Midbrain (tissue), 1 donor: Measurements from ENCODE around the gene MCC.

Source experiments
- DNase-seq: peaks from one replicate; lab custom pipeline; 2025; lab: John Stamatoyannopoulos, UW

Gene MCC

DNA sequence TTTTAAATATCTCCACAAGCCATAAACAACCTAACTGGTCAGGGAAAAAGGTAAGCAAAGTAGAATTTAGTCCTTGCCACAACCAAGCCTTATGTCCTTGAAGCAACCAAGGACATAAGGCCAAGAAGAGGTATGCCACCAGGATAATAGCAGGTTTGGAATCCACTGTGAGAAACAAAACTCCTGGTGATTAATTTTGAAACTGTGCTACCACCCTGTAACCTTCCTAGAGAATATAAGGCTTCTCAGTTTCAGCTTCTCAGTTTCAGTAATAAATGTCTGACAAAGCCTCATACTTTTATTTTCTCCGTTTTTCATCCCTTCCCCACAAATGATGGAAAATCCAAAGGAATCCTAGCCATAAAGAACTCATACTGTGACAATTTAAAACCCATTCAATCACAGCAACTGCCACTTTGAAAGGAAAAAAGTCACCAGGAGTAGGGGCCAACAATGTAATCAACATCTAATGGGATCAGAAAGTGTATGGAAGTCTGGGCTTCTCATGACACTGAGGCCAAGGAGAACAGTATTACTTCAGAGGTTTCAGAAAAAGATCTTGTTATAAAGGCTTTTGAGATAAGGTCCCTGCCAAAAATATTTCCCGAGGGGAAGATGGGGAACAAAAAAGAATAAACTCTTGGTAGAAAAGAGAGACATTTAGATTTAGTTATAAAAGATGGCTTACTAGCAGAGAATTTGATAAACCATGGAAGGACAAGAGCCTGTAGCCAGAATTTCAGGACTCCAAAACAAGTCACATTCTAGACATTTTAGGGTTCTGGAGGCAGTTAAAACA, 242.6 kb downstream of the MCC start:
- DNase-seq: no peak

DNA sequence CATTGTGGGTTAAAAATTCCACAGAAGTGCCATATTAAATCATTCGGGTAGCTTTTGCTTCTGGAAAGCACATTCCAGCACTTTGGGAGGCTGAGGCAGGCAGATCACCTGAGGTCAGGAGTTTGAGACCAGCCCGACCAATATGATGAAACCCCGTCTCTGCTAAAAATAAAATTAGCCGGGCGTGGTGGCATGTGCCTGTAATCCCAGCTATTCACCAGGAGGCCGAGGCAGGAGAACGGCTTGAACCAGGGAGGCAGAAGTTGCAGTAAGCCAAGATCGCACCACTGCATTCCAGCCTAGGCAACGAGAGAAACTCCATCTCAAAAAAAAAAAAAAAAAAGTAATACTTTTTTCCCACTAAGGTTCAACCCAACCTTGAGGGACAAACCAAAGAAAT, 243.3 kb downstream of the MCC start:
- no peak for DNase-seq

DNA sequence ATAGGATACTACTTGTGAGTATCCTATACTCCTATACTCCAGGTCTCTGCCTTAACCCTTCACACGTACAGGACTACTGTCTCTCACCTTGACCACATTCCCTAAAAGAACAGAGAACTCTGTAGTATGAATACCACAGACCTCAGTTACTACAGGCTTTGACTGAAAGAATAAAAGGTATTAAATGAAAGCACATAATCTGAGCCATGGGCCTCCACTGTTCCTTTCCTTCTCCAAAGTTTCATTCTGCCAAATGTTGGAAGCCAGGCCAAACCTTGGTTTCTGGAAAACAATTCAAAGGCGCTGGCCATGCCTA, 244.9 kb downstream of the MCC start:
- DNase-seq: no peak

DNA sequence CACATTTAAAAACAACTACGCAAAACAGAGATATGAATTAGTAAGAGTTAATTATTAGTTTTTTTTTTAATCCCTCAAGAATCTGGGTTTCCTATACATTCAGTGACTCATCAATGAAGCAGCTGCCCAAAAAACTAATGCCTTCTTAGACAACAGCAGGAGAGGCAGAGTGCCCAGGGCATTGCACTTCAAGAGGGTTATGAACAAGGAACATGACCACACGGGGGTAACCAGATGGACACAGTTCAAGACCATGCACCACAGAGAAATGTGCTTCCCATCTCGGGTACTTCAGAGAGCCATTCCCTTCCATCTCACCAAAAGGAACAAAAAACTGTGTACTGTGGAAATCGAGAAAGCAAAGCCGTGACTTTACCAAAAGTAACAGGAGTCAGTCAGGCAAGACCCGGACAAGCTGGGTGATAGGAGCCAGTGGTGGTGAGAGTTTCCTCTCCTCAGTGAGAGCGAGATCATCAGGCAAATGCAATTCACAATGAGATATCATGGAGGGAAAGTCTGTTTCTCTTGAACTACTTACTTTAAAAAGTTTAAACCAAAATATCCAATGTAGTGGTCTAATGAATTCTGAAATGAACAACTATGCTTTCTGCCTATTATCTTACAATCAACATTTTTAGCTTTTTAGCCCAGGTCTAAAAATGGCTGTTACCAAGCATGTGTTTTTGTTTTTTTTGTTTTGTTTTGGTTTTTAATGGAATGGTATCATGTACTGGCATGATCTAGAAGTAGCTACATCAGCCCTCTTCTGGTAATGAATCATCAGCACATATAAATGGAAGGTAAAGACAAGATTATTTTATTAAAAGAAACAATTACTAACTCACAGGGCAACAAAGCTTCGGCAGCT, 245.5 kb downstream of the MCC start:
- no peak for DNase-seq

DNA sequence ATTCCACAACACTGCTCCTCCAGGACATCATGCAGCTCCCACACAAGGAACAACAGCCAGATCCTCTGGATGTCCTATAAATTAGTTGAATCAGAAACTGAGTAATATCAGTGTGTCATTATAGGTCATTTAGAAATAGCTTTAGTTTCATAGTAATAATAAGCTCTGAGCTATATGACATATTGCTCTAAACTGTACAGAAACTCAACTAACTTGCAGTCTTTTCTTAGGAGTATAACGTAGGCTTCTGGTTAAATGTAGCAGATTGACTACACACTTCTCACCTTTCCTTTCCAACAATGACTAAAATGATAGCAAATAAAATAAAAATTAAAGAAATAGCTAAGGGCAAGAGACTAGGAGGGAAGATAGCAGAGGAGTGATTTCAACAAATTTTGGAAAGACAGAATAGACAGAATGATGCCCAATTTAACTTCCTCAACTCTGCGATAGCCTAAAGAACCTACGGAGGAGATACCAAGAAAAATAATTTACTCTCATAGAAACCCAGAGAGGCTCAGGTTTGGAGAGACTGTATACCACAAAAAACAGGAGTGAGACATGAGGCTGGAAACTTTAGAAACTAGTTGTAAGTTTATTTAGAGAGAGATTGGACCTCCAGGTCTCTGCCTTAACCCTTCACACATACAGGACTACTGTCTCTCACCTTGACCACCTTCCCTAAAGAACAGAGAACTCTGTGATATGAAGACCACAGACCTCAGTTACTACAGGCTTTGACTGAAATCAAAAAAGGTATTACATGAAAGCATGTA, 247.1 kb downstream of the MCC start:
- DNase-seq: no peak

DNA sequence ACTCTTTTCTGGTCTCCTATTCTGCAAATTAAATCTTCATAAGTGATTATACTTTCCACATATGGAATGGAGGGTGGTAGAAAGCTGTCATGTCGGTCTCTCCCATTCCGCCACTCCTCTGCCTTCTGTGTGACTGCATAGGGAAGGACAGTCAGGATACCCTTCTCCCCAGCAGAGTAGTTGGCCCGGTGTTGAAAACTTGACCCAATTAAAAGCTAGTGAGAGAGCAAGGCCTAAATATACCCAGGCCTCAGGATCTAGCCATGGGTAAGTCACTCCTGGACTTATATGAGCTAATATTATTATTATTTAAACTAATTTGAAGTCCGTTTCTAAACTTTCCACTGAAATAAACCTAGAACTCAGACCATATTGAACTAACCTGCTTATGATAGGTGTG, 248.2 kb downstream of the MCC start:
- no peak for DNase-seq

DNA sequence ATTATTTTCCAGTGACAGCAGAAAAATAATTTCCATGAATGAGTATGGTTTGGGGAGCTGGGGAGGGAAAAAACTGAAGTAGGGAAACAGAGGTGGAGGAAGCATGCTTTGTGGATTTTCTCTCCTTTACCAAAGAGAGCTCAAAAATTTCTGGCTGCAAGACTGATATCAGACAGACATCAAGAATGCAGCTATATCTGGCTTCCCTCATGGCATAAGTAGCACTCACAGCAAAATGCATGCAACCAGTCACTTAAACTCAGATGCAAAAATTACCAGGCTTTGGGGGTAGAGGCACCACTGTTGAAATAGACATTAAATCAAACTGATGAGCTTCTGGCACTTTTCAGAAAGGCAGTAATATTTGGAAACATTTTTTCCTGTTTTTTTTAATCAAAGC, 250.4 kb downstream of the MCC start:
- DNase-seq: no peak

DNA sequence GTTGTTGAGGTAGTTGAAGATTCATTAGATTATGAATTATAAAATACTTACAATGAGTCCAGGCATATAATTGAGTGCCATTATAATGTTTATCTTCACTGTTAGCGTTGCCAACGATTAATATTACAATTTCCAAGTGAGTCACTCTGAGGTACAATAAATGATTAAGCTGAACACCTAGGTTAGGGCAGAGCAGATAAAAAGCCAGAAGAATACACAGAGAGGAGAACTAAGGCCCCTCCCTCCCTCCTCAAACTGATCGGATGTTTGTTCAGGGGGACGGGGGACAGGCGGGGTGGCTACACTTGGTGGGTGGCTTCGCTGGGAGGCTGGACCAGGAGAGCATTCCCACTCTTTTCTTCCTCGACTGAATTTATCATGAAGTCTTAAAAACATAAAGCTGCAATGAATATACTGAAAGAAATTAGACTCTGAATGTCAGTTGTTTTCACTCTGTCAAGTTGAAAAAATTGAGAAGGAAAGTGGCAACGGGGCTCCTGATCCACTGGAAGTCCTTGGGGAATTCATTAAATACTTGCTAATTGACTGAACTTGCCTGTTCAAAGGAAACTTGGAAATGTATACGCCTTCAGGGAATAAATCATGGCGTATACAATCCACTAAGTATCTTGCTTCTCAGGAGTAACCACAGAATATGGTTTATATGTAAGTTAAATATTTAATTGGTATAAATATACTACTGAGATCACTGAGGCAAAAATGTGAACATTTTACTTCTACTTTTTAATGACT, 251.5 kb downstream of the MCC start:
- DNase-seq: no peak

DNA sequence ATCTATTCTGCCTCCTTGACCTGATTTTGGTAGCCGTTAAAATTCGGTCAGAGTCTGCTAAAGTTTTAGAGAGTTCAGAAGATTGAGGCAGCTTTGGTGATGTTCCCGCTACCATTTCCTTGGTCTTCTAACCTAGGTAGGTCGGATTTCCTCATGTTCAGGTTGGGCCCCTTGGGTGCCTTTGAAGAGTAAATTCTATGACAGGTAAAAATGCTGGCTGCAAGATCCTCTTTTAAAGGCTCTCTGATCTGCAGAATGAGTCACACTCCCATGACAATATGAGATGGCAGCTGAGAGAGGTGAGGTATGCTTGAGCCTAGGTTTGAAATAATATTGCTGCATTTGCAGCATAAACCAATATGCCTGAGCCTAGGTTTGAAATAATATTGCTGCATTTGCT, 252.4 kb downstream of the MCC start:
- DNase-seq: no peak

DNA sequence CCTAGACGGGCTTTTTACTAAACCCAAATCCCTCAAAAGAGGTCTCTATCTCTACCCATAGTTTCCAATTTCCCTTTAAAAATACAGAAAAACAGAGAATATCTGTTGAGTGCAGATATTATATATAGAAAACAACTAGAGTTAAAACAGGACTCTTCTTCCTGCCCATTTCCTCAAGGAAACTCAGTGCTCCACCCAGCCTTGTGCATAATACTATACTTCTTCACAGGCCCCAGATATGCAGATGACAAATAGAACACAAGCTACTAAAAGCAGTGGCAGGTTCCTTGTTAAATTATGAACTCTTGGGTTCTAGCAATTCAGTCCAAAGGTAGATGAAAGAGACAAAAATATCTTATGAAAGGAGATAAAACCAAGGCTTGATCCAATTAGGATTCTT, 253.7 kb downstream of the MCC start:
- DNase-seq: no peak

DNA sequence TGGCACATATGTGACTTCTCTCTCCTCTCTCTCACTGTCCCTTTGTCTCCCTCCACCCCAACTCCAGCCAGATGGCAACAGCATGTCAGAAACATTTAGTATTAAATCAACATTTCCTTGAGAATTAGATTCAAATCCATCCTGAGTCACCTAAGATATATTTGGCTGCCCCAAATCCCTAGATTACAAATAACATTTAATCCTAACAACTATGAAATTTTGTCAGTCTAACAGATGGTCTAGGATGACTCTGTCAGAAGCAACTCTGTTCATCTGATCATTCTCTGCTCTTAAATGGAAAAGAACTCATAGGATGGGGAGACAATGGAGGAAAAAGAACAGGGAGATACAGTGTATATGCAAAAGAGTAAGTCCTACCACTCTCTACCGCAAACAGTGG, 254.6 kb downstream of the MCC start:
- no peak for DNase-seq

DNA sequence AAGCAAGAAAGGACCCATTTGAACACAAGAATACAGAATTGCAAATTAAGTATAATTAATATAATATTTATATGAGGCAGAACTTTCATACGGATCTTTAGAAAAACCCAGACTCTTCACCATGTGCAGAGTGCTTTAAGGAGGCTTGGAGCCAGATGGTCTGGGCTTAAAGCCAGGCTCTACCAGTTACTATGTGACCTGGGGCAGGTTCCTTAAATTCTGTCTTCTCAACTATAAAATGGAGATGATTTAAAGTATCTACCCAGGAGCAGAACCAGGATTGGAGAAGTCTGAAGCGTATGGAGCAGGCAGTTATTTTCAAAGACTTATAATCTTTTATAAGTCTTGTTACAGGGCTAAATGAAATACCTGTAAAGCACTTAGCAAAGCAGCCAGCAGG, 255.6 kb downstream of the MCC start:
- DNase-seq: peak; percentile 7

DNA sequence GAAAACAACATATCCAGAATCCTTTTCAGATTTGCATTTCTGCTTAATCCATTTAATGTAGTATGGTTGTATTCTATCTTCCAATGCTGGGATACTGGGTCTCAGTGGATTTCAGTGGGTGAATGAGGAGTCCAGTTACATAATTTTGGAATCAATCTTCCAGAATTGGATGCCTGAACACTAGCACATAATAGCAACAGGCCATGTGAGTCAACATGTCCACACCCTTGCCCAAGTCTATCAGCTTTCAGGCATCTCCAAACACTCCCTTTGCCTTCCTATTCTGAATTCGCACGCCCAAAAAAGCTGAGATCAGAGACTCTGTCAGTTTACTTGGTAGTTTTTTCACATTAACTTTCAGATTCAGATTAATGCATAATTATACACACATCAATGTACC, 256.0 kb downstream of the MCC start:
- DNase-seq: no peak

DNA sequence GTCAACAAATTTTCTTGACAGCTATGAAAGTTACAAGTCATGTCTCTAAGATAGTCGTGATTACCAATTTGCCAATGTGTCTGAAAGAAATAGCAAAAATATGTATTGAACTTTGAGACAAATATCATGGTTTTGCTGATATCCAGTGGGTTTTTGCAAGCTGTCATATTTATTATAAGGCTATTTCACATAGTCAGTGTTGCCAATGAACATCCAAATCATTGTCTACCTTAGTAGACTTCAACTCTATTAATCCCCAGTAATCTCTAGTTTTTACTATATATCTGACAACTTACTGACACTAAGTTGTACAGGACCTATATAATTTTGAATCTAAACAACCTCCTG, 256.6 kb downstream of the MCC start:
- DNase-seq: no peak

DNA sequence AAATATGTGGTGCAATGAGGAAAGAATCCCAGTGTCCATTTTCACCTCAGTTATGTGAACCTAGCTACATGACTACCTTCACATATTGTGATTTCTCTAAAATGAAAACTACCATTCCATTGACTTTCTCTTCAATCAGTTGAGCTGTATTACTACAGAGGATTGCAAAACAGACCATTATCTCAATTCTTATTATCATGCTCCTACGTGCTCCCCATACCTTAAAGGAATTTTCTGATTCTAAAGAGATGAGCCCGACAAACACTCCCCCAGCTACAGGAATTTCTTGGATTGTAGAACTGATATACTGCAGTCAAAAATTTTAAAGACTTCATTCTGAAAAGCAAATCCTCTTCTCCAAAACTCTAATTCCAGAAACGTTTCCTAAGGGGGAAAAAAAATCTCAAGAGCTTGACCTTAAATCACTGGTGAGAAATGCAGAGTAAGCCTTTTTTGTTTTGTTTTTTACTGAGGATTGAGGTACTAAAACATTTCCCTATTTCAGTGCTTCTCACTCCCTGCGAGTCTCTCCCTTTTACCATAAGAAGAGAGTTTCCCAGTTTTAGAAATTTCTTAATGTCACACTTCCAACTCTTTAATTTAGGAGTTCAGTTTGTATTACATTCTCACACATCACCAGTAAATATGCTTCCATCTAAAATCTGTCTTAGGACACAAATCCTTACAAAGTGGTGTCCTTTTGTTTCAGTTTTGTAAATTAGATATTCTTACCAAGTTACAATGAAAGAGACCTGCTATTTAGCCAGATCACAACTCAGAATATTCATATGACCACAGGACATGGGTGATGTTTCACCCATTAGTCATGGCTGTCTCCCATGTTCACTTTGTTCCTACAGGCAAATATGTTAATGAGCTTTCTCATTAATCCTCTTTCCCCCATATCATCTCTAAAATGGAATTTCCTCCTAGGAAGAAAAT, 257.3 kb downstream of the MCC start:
- DNase-seq: no peak

DNA sequence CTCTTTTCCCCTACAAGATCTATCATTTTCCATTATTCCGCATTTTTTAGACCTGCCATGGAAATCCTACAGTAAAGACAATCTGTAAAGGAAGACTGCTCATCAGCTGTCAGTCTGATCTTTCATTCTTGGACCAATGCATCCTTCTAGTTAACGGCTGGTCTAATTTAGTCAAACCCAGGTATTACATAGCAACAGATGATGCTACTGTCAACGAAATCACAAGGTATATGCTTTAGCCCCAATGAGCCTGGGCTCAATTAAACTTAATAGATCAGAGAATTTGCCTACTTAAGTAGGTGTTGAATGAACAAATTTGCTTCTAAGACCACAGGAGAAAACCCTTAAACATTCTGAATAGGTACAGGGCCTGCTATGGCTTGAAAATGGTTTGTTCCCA, 260.5 kb downstream of the MCC start:
- DNase-seq: no peak

DNA sequence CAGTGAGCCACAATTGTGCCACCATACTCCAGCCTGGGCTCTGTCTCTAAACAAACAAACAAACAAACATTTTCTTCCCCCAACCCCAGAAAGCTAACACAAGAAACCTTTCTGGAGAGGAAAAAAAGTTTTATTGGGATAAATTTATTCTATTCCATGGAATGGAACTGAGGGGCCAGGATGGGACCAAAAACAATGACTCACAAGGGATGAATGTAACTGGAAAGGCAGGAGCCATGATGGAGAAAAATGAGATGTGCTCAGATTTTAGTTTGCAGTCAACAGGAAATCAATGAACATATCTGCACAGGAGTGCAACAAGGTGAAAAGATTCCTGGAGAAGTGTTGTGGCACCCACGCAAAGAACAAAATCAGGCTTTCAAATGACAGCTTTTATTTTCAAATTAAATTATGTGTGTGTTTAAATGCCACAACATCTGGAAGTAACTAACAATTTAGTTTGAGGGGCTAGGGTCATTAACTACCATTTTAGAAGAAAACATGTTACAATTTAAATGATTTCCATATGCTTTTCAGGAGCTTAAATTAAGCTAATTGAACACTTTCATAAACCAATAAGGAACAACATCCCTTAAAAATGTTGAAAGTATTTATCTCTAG, 262.0 kb downstream of the MCC start:
- DNase-seq: no peak

DNA sequence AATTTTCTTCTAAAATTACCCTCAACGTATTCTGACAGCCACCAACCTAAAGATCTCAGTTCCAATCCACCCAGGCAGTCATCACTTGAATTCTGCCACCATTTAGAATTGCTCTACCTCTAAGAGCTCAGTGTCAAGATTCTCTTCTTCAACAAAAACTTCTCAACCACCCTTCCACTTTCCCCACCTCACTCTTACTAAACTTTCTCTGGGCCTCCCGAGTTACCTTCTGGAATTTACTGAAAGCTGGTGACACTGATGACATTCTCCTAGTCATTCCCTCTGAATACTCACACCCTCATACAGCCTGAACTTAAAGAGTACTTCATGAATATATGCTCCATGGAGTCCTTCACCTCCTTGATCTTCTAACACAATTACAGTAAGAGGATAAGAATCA, 263.0 kb downstream of the MCC start:
- no peak for DNase-seq

DNA sequence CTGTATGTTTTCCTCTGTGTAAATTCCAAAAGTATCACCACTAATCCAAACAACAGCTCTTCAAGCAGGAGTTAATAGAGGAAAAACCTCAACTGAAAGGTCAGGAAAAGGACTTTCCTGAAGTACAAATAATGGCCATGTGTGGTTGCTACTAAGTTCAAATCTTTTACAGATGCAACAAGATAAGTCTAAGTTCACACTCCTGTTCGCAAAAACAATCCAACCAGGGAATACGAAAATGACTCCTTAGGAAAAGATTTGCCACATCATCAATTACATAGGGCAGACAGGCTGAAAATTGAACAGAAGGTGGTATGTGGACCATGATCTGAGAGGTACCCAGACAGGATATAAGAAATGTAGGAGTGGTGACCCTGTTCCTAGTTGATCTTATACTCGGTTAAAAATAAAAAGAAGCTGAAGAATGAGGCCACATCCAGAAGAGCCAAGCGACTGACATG, 263.6 kb downstream of the MCC start:
- no peak for DNase-seq

DNA sequence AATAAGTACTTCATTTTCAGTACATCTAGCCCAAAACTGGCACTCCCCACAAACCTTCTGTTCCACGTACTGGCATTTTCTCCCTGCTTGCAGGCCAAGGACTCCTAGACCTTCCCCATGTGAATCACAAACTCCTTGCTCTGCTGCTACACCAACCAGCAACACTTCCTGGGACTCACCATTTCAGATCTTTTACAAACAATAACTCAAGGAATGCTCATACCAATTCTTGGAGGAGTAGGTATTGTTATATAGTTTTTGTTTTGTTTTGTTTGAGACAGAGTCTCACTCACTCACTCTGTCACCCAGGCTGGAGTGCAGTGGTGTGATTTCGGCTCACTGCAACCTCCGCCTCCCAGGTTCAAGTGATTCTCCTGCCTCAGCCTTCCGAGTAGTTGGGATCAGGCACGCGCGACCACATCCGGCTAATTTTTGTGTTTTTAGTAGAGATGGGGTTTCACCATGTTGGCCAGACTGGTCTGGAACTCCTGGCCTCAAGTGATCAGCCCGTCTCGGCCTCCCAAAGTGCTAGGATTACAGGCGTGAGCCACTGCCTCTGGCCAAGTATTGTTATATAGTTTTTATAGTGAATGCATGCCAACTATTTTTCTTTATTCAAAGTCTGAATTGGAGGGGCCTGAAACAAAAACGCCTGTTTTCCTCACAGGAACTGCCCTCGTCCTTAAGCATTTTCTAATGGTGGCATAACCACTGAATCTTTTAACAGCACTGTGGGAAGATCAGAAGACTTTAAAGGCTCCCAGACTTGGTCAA, 264.2 kb downstream of the MCC start:
- no peak for DNase-seq
